Uterus (tissue), 2 donors: Measurements from ENCODE around the gene RASA2.

Source experiments
- CTCF ChIP-seq, 4 experiments: fragments of 200-600 bp in 2 of 4; fragments of 450-650 bp in 2 of 4; sonication (generic) in 2 of 4; IDR thresholded peaks; one replicate each; pipeline ENCODE4 v1.5.1; 2016 to 2019; ENCODE audit warnings: antibody characterized with exemption in 4 of 4, mild to moderate bottlenecking in 2 of 4, moderate library complexity in 1 of 4
- POLR2A ChIP-seq, 2 donors: fragments of 450-650 bp; IDR thresholded peaks; one replicate each; pipeline ENCODE4 v1.6.1; 2016; ENCODE audit warnings: antibody characterized with exemption in 2 of 2, mild to moderate bottlenecking in 1 of 2, moderate library complexity in 1 of 2

- TF ChIP-seq CTCF (IDR thresholded peaks at IDR 0.05) (no peak), POLR2A (IDR thresholded peaks at IDR 0.05) (no peak)
Observed at GRCh38 chr3:141651409-141651808, 164.6 kb downstream of the RASA2 start.
